HepG2 (cell line): ENCODE results near the gene E2F8.

Experiments used
- EHMT2 ChIP-seq: fragments of 200-600 bp; sonication (generic); IDR thresholded peaks from 2 replicates; pipeline ENCODE4 v1.7.0; 2017; ENCODE audit warnings: antibody characterized with exemption, low read depth, low read length, borderline replicate concordance
- EZH2 ChIP-seq: conservative IDR thresholded peaks from 2 replicates; pipeline ENCODE4 v1.6.1; 2012; ENCODE audit warnings: mild to moderate bottlenecking, low read depth, low read length, moderate library complexity
- ZNF747 ChIP-seq: sonication (generic); formaldehyde crosslinking; IDR thresholded peaks from 2 replicates; pipeline ENCODE4 v1.8.1; 2023; ENCODE audit warnings: missing genetic modification reagents, mild to moderate bottlenecking, borderline replicate concordance
- ZSCAN21 ChIP-seq: sonication (generic); formaldehyde crosslinking; IDR thresholded peaks from 2 replicates; pipeline ENCODE4 v1.8.0; 2022; ENCODE audit warnings: mild to moderate bottlenecking, missing genetic modification reagents, moderate library complexity, borderline replicate concordance
- TF ChIP-seq, protein P1 (sequence below): sonication (generic); formaldehyde crosslinking; IDR thresholded peaks from 2 replicates; pipeline ENCODE4 v1.5.0; 2020; ENCODE audit warnings: mild to moderate bottlenecking, missing genetic modification reagents, moderate library complexity
- TF ChIP-seq, protein P2 (sequence below): sonication (generic); formaldehyde crosslinking; IDR thresholded peaks from 2 replicates; pipeline ENCODE4 v1.4.0; 2020; ENCODE audit warnings: missing genetic modification reagents
- TF ChIP-seq, protein P3 (sequence below): sonication (generic); formaldehyde crosslinking; IDR thresholded peaks from 2 replicates; pipeline ENCODE4 v1.5.1; 2020; ENCODE audit warnings: mild to moderate bottlenecking, missing genetic modification reagents, borderline replicate concordance

DNA sequence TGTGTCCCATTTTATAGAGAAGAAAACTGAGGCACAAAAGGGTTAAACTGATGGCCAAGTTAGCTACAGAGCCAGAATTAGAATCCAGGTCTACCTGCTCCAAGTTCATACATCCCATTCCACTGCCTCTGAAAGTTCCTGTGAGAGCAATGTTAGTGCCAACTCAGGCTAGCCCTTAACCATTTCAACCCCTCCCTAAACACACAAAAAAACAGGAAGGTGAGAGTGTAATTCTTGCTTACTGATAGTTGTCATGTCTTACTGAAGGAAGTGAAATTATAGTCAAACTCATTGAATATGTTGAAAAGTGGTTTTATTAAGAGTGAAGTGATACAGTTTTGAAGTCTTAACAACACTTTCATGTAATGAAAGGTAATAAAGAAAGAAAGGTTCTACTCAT, 2.9 kb upstream of the E2F8 start:
- TF ChIP-seq, protein P1, sequence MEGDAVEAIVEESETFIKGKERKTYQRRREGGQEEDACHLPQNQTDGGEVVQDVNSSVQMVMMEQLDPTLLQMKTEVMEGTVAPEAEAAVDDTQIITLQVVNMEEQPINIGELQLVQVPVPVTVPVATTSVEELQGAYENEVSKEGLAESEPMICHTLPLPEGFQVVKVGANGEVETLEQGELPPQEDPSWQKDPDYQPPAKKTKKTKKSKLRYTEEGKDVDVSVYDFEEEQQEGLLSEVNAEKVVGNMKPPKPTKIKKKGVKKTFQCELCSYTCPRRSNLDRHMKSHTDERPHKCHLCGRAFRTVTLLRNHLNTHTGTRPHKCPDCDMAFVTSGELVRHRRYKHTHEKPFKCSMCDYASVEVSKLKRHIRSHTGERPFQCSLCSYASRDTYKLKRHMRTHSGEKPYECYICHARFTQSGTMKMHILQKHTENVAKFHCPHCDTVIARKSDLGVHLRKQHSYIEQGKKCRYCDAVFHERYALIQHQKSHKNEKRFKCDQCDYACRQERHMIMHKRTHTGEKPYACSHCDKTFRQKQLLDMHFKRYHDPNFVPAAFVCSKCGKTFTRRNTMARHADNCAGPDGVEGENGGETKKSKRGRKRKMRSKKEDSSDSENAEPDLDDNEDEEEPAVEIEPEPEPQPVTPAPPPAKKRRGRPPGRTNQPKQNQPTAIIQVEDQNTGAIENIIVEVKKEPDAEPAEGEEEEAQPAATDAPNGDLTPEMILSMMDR (CRISPR knock-in tag), result no peak
- TF ChIP-seq, protein P2, sequence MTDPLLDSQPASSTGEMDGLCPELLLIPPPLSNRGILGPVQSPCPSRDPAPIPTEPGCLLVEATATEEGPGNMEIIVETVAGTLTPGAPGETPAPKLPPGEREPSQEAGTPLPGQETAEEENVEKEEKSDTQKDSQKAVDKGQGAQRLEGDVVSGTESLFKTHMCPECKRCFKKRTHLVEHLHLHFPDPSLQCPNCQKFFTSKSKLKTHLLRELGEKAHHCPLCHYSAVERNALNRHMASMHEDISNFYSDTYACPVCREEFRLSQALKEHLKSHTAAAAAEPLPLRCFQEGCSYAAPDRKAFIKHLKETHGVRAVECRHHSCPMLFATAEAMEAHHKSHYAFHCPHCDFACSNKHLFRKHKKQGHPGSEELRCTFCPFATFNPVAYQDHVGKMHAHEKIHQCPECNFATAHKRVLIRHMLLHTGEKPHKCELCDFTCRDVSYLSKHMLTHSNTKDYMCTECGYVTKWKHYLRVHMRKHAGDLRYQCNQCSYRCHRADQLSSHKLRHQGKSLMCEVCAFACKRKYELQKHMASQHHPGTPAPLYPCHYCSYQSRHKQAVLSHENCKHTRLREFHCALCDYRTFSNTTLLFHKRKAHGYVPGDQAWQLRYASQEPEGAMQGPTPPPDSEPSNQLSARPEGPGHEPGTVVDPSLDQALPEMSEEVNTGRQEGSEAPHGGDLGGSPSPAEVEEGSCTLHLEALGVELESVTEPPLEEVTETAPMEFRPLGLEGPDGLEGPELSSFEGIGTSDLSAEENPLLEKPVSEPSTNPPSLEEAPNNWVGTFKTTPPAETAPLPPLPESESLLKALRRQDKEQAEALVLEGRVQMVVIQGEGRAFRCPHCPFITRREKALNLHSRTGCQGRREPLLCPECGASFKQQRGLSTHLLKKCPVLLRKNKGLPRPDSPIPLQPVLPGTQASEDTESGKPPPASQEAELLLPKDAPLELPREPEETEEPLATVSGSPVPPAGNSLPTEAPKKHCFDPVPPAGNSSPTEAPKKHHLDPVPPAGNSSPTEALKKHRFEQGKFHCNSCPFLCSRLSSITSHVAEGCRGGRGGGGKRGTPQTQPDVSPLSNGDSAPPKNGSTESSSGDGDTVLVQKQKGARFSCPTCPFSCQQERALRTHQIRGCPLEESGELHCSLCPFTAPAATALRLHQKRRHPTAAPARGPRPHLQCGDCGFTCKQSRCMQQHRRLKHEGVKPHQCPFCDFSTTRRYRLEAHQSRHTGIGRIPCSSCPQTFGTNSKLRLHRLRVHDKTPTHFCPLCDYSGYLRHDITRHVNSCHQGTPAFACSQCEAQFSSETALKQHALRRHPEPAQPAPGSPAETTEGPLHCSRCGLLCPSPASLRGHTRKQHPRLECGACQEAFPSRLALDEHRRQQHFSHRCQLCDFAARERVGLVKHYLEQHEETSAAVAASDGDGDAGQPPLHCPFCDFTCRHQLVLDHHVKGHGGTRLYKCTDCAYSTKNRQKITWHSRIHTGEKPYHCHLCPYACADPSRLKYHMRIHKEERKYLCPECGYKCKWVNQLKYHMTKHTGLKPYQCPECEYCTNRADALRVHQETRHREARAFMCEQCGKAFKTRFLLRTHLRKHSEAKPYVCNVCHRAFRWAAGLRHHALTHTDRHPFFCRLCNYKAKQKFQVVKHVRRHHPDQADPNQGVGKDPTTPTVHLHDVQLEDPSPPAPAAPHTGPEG, result no peak
- TF ChIP-seq ZNF747 (no peak), EZH2 (no peak), ZSCAN21 (CRISPR knock-in tag) (no peak), EHMT2 (no peak)
- TF ChIP-seq, protein P3, sequence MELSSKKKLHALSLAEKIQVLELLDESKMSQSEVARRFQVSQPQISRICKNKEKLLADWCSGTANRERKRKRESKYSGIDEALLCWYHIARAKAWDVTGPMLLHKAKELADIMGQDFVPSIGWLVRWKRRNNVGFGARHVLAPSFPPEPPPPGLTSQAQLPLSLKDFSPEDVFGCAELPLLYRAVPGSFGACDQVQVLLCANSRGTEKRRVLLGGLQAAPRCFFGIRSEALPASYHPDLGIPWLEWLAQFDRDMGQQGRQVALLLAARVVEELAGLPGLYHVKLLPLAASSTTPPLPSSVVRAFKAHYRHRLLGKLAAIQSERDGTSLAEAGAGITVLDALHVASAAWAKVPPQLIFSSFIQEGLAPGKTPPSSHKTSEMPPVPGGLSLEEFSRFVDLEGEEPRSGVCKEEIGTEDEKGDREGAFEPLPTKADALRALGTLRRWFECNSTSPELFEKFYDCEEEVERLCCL (CRISPR knock-in tag), result no peak
